Measurements from ENCODE around the gene POTEJ.
"Not testable (repeated sequence)": the region's sequence is repeated elsewhere in the genome, so short reads cannot be mapped to it uniquely, and the experiment has no call there.

POTEJ gene

GRCh38 chr2:130608276-130609001, 2.8 kb upstream of the POTEJ start:
- DNase-seq = not testable (repeated sequence)

DNA sequence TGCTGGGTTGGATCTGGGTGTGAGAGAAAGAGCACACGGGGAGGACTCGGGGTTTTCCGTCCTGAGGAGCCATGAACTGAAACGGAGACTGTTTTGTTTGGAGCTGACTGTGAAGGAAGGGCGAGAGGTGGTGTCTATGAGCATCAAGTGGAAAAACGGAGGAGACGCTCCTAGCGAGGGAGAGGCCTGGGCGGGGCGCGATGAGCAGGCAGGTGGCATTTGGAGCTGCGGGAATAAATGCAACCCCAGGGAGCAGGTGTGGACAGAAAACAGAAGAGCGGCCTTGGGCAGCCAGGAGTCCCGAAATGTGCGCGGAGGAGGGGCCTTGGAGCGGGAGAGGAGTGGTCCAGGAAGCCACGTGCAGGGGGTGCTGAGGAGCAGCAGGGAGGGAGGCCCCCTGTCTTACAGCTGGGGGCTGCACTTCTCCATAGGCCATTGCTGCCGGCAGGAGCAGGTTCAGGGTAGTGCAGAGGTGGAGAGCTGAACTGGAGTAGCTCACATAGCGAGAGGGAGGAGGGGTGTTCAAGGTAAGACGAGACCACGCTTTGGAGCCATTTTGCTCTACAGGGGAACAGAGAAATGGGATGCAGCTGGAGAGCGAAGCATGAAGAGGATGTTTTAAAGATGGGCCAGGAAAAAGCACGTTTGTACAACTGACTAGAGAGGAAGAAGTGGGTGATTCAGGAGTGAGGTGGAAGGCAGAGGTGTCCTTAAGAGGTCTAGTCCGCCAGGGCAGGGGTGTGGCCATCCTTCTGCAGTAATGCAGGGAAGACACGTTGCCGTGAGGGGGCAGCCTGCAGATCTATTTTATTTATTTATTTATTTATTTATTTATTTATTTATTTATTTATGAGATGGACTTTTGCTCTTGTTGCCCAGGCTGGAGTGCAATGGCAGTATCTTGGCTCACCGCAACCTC, 2.0 kb upstream of the POTEJ start:
- not testable (repeated sequence) for DNase-seq

- not testable (repeated sequence) for DNase-seq
Measured at GRCh38 chr2:130610486-130610885, 754 bp upstream of the POTEJ start.

- not testable (repeated sequence) for DNase-seq
Measured at GRCh38 chr2:130628784-130629475, 17.7 kb downstream of the POTEJ start.

DNA sequence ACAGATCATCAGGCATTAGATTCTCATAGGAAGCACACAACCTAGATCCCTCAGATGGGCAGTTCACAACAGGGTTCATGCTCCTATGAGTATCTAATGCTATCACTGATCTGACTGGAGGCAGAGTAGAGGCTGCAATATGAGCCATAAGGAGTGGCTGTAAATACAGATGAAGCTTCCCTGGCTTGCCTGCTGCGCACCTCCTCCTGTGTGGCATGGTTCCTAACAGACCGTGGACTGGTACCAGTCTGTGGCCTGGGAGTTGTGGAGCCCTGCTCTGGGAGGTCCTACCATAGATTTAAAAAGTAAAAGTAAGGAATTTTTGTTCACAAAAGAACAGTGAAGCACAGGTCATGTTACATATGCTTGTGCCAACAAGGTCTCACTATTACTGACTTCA, 27.7 kb downstream of the POTEJ start:
- not testable (repeated sequence) for DNase-seq

DNA sequence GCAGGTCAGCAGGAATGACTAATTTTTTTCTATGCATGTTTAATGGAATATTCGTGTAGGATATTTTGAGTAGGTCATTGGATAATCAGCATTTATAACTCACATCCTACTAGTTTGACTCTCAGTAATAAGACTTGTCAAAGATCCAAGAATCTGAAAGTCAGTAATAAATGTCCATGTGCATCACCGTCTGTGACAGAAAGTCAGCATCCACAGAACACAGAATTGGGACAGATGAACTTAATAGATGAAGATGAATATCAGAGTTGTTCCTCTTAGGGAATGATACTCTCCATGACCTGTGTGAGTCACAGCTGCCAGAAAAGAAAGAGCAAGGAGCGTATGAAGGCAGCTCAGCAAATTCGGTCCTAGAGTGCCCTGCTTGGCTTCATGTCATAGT, 30.4 kb downstream of the POTEJ start:
- not testable (repeated sequence) for DNase-seq

DNA sequence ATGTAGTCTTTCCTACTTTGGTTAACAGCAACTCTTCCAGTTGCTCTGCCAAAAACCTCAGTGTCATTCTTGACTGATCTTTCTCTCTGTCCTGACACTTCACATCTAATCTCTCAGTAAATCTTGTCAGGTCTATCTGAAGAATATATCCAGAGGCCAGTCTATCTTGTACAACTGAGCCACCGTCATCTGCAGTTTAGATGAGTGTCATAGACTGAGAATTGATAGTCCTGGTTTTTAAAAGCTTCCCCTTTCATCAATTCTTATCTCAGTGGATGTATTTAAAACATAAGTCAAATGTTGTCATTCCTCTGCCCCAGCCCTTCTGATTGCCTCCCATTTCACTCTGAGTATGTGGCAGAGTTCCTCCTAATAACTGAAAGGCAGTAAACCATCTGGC, 38.0 kb downstream of the POTEJ start:
- not testable (repeated sequence) for DNase-seq

DNA sequence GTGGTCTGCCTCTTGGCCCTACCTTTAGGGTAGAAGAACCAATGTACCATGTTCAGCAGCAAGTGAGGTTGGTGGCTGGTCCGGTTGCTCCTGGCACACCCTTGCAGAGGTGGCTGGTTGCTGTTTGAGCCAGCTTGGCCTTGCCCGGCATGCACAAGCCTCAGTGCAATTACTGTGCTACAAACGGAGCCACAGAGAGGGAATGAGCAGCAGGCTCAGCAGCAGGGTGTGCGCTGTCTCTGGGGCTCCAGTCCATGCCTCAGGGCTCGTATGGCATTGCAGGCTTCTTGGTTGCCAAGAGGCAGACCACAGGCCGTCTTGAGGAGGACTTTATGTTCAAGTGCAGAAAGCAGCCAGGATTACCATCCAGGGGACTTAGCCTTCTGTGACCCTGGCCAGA, 53.3 kb downstream of the POTEJ start:
- not testable (repeated sequence) for DNase-seq

- DNase-seq = not testable (repeated sequence)
Measured at GRCh38 chr2:130665596-130665995, 54.4 kb downstream of the POTEJ start.

- not testable (repeated sequence) for DNase-seq
Measured at GRCh38 chr2:130667516-130667915, 56.3 kb downstream of the POTEJ start.

- DNase-seq = not testable (repeated sequence)
Measured at GRCh38 chr2:130670026-130670745, 58.9 kb downstream of the POTEJ start.

GRCh38 chr2:130692041-130692770, 81.0 kb downstream of the POTEJ start:
- not testable (repeated sequence) for DNase-seq

- DNase-seq = not testable (repeated sequence)
Measured at GRCh38 chr2:130693474-130693873, 82.2 kb downstream of the POTEJ start.

DNA sequence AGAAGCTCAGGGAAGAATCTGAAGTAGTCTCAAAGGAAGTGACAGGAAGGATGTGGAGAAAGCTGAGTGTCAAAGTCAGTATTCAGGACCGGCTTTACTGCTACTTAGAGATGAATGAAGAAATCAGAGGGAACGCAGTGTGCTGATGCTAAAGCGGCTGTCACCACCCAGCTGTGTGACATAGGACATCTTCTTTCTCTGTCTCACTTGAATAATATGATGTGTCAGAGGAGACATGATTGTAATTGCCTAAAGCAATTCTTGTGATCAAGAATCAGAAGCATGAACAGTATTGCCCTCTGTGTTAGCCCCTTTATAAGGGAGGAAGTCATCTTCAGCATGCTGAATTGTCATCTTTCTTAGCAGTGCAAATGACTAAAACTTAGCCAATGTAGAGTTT, 92.0 kb downstream of the POTEJ start:
- DNase-seq = not testable (repeated sequence)

Measured in CD4-positive, alpha-beta T cell treated with Interleukin-17A for 1 hour (primary cell).